DMS153 treated with DMSO at 0.1 percent for 48 hours (cell line): ENCODE data around the gene CRIP1.
A peak's percentile ranks its signal among the peaks of the same experiment; 100 is the strongest.

Experiments used
- DNase-seq: peaks from one replicate; lab custom pipeline; 2025; ENCODE audit not compliant: unreplicated experiment; lab: John Stamatoyannopoulos, UW

Gene CRIP1

DNA sequence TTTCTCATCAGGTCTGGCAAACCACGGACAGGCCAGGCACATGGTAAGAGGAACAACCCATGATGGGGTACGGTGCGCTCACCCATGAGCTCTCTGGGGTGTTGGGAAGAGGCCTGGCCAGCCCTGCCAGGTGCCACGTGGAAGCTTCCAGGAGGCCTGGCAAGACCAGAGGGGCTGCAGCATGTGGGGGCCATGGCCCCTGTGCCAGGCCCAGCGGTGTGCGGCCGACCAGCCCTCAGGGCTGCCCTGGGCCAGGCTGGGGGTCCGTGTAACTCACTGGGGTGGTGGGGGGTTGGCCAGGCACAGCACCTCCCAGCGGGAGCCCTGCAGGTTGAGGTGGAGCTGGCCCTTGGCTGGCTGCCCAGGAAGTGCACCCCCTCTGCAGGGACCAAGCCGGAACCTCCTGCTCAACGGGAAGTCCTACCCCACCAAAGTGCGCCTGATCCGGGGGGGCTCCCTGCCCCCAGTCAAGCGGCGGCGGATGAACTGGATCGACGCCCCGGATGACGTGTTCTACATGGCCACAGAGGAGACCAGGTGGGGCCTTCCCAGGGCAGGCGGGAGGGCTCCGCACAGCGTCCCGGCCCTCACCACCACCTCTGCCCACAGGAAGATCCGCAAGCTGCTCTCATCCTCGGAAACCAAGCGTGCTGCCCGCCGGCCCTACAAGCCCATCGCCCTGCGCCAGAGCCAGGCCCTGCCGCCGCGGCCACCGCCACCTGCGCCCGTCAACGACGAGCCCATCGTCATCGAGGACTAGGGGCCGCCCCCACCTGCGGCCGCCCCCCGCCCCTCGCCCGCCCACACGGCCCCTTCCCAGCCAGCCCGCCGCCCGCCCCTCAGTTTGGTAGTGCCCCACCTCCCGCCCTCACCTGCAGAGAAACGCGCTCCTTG lies 17.0 kb upstream of the CRIP1 start:
- no peak for DNase-seq

DNA sequence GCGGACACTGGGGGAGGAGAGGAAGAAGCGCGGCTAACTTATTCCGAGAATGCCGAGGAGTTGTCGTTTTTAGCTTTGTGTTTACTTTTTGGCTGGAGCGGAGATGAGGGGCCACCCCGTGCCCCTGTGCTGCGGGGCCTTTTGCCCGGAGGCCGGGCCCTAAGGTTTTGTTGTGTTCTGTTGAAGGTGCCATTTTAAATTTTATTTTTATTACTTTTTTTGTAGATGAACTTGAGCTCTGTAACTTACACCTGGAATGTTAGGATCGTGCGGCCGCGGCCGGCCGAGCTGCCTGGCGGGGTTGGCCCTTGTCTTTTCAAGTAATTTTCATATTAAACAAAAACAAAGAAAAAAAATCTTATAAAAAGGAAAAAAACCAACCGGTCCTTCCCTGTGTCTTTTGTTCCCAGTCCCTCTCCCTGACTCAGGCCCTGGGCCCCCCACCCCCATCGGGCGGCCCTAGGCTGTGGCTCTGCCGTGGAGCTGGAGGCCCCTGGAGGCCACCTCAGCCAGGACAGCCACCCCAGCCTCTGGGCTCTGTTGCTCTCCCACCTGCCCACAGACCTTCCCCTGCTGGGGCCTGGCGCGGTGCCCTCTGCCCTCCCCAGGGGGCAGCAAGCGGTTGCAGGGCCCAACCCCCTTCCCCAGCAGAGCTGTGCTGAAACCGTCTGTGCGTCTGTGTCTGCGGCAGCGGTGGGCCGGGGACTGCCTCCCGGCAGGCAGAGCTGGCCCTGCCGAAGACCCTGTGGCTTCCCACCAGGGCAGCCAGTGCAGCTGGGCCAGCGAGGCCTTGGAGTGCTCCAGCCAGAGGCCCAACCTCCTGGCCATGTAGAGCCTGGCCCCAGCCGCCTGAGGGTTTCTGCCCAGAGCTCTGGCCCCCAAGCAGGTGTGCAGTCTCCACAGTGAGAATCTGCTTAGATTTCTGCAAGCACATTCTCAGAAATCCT lies 16.1 kb upstream of the CRIP1 start:
- DNase-seq: no peak

DNA sequence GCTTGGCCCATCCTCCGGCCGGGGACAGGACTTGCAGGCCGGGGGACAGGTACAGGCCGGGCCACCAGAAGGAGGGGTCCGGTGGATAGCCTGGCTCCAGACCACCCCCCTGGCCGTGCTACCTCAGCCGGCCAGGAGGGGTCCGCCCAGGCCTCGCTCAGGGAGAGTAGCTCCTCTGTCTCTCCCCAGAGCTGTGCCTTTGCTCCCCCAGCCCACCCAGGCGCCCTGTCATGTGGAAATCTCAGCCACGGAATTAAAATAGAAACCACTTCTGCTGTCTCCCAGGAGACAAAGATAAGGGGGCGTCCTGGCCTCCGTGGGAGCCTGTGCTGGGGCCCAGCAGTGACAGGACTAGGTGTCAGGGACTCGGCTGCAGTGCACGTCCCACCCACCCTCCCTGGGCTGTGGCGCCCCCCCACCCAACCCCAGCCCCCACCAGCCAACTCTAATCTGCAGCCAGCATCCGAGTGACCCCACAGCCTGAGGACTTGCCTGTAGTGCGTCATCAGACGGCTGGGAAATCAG lies 15.3 kb upstream of the CRIP1 start:
- DNase-seq: no peak

DNA sequence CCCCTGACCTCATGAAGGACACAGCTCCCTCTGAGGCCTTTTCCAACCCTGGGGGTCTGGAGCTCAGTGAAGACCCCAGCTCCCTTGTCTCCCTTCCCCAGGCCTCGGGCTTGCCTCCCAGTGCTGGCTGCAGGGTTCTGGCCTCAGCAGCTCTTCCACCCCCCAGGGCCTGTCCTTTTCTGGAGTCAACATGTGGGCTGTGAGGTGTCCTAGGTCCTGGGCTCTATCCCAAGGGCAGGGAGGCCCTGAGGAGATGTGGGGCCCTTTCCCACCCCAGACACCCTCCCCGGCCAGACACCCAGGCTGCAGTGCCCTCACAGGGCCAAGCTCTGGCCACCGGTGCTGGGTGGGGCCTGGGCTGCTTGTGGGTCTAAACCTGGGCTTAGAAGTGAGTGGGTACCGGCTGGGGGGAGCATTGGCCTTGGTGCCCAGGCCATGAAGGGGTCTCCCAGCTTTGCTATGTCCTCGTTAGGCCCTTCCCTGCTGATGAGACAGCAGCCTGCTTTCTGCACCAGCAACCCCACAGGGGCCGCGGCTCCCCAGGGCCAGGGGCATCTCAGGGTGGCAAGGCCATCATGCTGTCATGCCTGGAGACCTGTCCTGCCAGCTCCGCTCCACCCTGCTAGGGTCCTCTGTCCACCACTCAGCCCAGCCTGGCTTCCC lies 14.7 kb upstream of the CRIP1 start:
- no peak for DNase-seq

DNA sequence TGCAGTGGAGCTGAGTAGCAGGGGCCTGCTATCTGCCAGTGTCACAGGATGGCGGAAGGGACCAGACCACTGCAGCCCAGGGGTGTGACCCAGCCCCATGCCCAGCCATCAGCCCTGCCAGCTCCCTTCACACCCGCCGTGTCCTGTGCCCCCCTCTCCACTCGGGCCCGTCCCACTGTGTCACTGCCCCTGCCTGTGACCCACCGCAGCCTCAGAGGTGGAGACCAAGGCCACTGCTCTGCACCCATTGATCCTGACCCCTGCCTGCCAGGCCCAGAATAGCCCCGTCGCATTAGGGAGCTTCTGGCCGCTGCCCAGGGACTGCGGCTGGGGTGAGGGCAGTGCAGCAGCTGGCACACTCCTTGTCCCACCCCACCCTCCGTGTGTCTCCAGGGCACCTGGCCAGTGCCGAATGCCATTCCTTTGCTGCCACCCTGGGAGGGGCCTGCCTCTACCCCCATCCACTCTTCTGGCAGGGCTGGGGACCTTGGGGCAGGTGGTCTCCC lies 14.1 kb upstream of the CRIP1 start:
- no peak for DNase-seq

DNA sequence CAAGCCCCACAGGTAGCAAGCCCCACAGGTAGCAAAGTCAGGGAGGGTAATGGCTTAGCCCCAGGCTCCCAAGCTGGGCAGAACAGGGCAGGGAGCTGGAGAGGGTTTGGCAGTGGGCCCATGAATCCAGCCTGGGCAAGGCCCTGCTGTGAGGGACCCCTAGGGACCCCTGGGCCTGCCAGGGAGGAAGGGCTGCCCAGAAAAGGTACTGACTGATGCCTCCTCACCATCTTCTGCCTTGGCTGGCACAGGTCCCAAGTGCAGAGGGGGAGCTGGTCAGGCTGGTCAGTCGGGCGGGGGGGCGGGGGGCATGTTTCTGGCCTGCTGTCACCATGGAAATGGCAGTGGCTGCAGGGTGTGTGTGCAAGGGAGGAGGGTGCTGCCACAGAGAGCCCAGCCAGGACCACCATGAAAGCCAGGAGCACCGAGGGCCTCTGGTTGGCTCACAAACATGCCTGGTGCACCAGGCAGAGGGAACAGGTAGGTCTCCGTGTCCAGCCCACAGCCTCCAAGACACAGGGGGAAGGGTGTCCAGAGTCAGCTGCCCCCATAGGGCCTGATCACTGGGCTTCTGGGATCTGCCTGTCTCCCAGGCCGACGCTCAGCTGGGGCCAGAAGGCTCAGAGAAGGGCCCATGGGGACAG lies 13.5 kb upstream of the CRIP1 start:
- no peak for DNase-seq

DNA sequence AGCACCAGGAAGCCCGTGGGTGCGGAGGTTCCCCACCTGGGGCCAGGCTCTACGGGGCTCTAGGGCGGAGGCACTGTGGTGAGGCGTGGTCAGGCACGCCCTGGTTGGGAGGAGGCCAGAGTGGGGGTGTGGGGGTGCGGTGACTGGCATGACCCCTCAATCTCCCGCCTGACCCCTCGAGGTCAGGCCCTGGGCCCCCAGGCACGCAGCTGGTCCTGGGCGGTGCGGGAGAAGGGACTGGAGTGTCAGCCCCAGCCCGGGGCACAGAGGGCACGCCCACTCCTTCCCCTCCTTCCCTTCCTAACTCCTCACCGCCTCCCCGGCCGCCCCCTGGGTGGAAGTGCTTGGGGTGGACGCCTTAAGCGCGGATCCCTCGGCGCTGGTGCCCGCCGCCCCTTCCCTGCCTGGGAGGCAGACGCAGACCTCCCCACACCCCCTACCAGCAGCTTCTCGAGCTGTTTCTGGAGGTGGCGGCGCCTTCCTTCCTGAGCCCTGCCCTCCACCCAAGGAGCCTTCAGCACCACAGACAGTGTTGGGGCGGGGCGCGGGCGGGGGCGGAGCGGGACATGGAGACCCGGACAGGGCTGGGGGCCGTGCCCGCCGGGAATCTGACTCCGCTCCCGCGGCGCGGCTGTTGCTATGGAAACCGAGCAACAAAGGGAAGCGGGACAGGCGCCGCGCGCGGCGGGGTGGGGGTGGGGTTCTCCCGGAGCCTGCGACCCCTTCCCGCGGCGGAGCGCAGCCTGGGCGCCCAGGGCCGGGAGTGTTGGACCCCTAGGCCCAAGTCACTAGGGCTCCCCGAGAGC lies 12.8 kb upstream of the CRIP1 start:
- peak; percentile 36 for DNase-seq

DNA sequence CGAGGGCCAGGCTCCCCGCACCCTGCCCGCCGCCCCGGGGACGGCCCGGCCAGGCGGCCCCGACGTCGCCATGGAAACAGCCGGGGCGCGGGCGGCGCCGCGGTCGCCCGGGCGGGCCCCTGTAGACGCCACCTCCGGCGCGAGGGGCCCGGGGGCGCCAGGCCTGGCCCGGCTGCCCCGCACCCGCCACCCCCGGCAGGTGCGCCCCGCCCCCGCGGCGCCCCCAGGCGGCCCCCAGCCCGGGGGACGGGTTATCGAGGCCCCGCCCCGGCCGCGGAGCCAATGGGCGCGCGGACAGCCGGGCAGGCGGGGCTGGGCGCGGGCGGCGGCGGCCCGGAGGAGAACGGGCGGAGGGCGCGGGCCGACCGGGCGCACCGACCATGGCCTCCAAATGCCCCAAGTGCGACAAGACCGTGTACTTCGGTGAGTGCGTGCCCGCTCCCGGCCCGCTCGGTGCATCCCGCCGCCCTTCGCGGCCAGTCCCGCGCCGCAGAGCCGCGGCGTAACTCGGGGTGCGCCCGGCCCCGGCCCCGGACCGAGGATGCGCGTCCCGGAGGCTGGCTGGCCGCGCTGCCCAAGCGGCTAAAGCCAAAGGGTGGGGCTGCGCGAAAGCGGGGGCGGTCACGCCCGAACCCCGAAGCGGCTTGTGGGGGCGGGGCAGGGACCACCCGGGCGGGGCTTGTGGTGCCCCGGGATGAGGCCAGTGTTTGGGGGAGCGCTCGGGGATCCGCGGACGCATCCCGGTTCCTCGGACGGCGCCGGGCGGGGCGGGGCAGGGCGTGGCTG lies 12.0 kb upstream of the CRIP1 start, which contains the start of gene CRIP2:
Gene CRIP2, plus strand, starts transcription at position 339 of the 786 bp plus-strand sequence. Its CDS starts 42 bp downstream, at position 381.
- no peak for DNase-seq

DNA sequence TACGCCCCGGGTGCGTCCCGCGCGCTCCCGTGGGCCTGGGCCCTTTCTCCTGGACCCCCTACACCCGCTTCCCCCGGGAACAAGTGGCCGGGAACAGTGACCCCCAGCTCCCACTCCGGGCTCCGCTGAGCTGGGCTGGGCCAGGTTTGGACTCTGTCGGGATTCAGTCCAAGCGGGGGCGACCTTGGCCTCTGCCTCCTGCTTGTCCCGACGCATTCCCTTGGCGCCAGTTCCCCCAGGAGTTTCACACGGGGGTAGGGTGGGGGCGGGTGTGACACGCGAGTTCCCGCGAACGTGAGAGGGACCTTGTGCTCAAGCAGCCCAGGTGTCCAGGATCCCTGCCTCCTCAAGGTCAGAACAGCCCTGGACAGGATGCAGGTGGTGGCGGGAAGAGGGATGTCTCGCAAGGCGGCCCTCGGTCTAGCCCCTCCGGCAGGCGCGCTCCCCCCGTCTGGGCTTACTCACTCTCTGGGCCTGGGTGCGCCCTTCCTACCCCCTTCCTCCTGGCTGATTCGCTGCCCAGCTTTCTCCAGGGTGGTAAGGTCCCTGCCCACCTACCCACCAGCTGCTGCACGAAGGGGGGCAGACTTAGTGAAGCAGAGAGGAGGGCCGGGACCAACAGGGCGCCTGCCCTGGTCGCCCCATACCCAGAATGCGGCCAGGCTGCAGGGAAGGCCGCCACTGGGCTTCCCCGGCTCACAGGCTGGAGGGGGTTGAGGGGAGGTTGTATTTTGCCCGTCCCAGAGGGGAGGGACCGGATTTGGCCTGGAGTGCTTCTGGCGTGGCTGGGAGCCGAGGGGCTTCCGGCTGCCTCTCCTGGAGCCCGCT lies 11.2 kb upstream of the CRIP1 start:
- DNase-seq: no peak

DNA sequence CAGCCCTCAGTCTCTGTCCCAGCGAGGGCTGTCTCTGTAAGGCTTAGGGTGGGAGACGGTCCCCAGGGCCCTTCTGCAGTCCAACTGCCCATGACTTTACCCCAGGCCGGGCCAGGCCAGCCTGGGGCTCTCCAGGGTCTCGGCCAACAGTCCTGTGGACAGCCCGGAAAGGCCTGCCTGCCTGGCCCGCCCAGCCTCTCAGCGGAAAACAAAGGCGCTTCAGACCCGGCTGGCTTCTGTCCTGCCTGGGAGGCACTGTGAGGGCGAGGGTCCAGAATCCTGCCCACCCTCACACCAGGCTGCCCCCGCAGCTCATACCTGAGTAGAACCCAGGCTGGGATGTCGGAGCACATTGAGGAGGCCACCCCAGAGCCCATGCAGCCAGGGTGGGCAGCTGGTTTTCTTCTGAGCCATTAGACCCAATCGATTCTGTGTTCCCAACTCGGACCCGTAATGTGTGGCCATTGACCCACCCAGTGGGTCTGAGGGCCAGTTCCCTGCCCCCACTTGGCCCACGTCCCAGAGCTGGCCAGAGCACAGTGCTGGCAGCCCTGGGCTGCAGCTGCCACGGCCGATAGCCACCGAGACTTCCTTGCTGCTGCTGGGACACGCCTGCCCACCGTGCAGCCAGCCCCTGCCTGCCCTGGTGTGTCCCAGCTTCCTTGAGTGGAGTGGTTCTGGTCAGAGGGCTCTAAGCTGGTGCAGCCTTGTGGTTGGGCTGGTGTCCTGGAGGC lies 10.4 kb upstream of the CRIP1 start:
- no peak for DNase-seq

DNA sequence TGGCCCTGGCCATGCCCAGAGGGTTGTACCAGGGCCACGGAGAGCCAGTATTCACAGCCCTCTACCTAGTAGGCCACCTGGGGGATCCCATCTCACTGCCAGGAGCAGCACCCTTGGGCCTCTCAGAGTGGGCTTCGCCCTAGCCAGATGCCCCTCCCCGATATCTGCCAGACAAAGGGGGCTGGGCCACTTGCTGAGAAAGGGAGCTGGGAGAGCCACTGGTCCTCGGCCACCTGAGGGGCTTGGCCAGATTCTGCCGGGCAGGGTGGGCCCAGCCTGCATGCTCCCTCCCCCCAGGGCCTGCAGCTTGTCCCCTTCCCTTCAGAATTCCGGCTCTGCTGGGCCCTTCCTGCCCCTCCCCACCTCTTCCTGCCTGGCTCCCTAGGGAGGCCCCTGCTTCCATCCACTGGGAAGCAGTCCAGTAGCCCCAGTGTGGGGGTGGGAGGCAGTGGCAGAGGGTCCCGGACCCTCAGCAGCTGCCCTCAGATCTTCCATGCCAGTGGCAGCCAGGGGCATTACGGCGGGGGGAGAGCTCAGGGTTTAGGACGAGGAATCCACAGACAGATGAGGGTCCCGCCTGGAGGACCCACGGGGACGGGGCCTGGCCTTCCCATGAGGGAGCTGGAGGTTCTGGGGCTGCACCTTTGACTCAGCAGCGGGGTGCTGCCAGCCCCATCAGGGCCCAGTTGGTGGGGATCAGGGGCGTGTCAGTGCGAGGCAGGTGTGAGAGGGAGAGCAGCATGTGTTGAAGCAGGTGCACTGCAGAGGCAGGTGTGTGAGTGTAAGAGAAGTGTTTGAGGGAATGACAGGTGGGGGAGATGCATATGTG lies 9.6 kb upstream of the CRIP1 start:
- no peak for DNase-seq

DNA sequence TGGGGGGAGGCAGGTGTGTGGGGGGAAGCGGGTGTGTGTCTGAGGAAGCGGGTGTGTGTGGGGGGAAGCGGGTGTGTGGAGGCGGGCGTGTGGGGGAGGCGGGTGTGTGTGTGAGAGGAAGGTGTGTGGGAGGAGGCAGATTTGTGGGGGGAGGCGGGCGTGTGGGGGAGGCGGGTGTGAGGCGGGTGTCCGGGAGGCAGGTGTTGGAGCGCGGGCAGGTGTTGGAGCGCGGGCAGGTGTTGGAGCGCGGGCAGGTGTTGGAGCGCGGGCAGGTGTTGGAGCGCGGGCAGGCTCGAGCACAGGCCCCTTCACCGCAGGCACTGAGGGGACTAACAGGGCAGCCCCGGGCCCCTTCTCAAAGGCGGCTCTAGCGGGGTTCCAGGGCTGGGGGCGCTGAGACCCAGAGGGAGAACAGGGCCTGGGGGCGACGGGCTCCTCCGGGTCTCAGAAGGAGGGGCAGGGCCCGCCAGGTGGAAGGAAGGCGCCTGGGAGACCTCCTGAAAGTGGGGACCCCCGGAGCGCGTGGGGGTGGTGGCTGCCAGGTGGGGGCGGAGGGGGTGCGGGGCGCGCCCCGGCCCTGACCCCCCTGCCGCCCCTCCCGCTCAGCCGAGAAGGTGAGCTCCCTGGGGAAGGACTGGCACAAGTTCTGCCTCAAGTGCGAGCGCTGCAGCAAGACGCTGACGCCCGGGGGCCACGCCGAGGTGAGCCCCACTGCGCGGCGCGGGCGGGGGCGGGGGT lies 8.9 kb upstream of the CRIP1 start:
- no peak for DNase-seq

DNA sequence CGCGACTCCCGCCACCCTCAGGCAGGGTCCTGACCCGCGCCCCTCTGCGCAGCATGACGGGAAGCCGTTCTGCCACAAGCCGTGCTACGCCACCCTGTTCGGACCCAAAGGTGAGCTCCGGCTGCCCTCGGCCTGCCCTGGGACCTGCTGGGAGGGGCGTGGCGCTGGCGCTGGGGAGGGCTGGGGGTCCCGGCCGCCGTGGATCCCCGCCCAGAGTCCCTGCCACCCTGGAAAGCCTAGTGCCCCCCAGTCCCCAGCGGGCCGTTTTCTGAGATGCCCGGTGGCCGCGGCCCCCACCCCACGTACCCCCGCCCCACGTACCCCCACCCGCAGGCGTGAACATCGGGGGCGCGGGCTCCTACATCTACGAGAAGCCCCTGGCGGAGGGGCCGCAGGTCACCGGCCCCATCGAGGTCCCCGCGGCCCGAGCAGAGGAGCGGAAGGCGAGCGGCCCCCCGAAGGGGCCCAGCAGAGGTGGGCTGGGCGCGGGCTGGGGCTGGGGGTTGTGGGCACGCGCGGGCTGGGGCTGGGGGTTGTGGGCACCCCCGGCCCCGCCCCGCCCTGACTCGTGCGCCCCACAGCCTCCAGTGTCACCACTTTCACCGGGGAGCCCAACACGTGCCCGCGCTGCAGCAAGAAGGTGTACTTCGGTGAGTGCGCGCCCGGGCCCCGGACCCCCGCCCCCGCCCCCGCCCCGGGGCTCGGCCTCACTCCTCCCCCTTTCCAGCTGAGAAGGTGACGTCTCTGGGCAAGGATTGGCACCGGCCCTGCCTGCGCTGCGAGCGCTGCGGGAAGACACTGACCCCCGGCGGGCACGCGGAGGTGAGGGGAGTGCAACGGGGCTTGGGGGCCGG lies 8.1 kb upstream of the CRIP1 start:
- no peak for DNase-seq

DNA sequence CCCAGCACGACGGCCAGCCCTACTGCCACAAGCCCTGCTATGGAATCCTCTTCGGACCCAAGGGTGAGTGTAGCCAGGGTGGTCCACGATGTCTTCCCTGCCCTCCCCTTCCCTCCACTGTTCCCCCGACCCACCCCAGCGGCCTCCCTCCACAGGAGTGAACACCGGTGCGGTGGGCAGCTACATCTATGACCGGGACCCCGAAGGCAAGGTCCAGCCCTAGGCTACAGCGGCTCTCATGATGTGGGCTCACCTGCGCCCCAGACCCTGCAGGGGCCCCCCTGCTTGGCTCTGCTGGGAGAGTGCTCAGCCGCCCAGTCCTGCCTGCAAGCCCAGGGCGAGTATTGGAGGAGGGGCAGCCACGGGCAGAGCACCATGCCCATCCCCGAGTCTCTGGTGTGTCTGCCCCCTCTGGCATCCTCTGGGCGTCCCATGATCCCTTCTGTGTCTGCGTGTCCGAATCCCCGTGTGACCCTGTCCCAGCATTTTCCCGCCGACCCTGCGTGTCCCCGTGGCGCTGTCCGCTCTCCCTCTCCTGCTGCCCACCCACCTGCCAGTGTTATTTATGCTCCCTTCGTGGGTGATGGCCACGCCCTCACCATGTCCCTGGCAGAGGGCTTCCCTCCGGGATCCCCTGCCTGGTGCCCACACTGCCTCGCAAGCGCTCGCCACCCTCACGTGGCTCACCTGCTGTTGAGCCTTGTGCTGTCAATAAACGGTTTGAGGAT lies 7.1 kb upstream of the CRIP1 start:
- no peak for DNase-seq
